Body of pancreas (tissue), 4 donors: ENCODE measurements around the gene BEND3. TPM values are rescaled to one million over a fixed set of nuclear protein-coding genes. Genes with fewer than 3 reads are reported as not detected.

Source experiments
- ATAC-seq: fragments of 150-250 bp; one replicate; pipeline ENCODE4 v1.9.1; 2016
- DNase-seq, 4 donors: peaks; one replicate each; pipeline ENCODE4 v3.0.0-alpha.2; 2019
- H3K27ac ChIP-seq, 4 donors: fragments of 200-600 bp; sonication (generic); 1 replicate in 3 of 4; 2 replicates in 1 of 4; pipeline versions ENCODE4 v1.5.1 to v1.6.1; 2016 to 2019; ENCODE audit warnings: mild to moderate bottlenecking in 1 of 4, mixed read lengths in 1 of 4, moderate library complexity in 1 of 4
- H3K27me3 ChIP-seq, 2 donors: fragments of 200-600 bp; sonication (generic); one replicate each; pipeline ENCODE4 v1.6.0; 2016; ENCODE audit warnings: mild to moderate bottlenecking in 1 of 2
- H3K36me3 ChIP-seq, 2 donors: fragments of 200-600 bp; sonication (generic); replicated peaks in 1 of 2; 2 replicates each; pipeline ENCODE4 v1.5.1; 2016; ENCODE audit warnings: low read depth in 2 of 2; ENCODE audit not compliant: insufficient read depth in 1 of 2
- H3K4me1 ChIP-seq: fragments of 200-600 bp; sonication (generic); one replicate; pipeline ENCODE4 v1.6.0; 2016
- H3K4me3 ChIP-seq, 2 donors: fragments of 200-600 bp; sonication (generic); 1 replicate in 1 of 2; 2 replicates in 1 of 2; pipeline ENCODE4 v1.5.1; 2016 to 2019
- H3K9me3 ChIP-seq, 3 donors: fragments of 200-600 bp; sonication (generic); 1 replicate in 2 of 3; 2 replicates in 1 of 3; pipeline ENCODE4 v1.5.1; 2016
- POLR2A ChIP-seq, 3 donors: fragments of 450-650 bp; IDR thresholded peaks; one replicate each; pipeline ENCODE4 v1.6.1; 2016; ENCODE audit warnings: antibody characterized with exemption in 3 of 3, mild to moderate bottlenecking in 2 of 3
- WGBS, 2 donors: methylation state at CpG; one replicate each; pipeline ENCODE4 v1.1.5; 2017; 5-methylcytosine and 5-hydroxymethylcytosine counted together
- intact Hi-C: fragments of 100-400 bp; cut with DNase I; formaldehyde crosslinking; loops from one replicate; pipeline ENCODE4 v1.15.1; 2023
- total RNA-seq, 2 donors: library from RNA; depleted of rRNA; stranded (reverse); fragments of >200 nt; gene quantifications; one replicate each; pipeline ENCODE4 v1.1.0, GENCODE V29; 2016
- TF ChIP-seq, protein P1 (sequence below), 7 experiments: fragments of 450-650 bp in 4 of 7; fragments of 200-600 bp in 3 of 7; sonication (generic) in 3 of 7; IDR thresholded peaks; one replicate each; pipeline ENCODE4 v1.5.1; 2016 to 2019; ENCODE audit warnings: antibody characterized with exemption in 7 of 7

BEND3 gene
- total RNA-seq, 2 donors from 2014 or later: 2.1 to 4.0 TPM

DNA sequence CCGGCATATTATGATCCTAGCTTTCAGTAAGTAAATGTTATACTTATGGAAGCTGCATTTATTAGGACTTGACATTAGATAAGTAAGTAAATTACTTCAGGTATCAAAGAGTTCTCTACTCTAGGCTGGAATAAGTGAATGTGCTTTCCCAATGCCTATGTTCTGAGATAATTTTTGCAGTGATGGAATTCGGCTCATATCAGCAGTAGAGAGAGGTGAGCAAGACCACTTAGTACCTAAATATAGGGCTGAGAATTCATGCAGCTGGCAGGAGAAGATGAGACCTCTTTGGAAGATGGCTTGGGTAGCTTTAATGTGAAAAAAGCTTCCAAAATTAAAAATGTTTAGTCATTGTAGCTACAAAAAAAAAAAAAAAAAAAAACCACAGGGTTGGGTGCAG, 13.3 kb upstream of the BEND3 start:
- no peak for ATAC-seq
- WGBS, 2 donors: 82 to 85% methylated on average over 2 of the region's 2 CpGs
- no peak overlapping the region for H3K4me3 ChIP-seq
- H3K4me1 ChIP-seq: no peaks in the 10 kb centered on the region
- no peak for TF ChIP-seq POLR2A (IDR thresholded peaks at IDR 0.05)
- TF ChIP-seq, protein P1, sequence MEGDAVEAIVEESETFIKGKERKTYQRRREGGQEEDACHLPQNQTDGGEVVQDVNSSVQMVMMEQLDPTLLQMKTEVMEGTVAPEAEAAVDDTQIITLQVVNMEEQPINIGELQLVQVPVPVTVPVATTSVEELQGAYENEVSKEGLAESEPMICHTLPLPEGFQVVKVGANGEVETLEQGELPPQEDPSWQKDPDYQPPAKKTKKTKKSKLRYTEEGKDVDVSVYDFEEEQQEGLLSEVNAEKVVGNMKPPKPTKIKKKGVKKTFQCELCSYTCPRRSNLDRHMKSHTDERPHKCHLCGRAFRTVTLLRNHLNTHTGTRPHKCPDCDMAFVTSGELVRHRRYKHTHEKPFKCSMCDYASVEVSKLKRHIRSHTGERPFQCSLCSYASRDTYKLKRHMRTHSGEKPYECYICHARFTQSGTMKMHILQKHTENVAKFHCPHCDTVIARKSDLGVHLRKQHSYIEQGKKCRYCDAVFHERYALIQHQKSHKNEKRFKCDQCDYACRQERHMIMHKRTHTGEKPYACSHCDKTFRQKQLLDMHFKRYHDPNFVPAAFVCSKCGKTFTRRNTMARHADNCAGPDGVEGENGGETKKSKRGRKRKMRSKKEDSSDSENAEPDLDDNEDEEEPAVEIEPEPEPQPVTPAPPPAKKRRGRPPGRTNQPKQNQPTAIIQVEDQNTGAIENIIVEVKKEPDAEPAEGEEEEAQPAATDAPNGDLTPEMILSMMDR (IDR thresholded peaks at IDR 0.05): no peak
- H3K36me3 ChIP-seq: no peaks in the 10 kb centered on the region
- H3K27ac ChIP-seq: no peak overlapping the region
- H3K9me3 ChIP-seq: no peaks in the 10 kb centered on the region
- no peak for DNase-seq
- no peaks in the 10 kb centered on the region for H3K27me3 ChIP-seq
- intact Hi-C loops: no loop called here

DNA sequence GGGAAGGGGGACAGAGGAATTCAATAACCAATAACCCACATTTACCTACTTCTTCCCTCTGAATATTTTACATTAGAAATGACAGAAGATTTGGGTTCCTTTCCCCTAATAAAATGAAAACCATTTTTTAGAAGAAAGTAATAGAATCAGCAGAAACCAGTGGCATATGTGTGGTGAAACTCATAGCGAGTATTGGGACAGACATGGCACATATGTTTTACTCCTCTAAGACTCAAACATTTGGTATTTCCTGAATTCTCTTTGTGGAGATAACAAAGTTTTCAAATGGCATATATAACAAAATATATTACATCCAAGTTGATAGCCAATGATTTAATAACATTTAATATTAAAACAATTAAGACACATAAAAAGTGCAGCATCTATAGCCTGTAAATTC, 12.9 kb upstream of the BEND3 start:
- H3K9me3 ChIP-seq: no peaks in the 10 kb centered on the region
- no peaks in the 10 kb centered on the region for H3K36me3 ChIP-seq
- no peaks in the 10 kb centered on the region for H3K27me3 ChIP-seq
- H3K27ac ChIP-seq: no peak overlapping the region
- no peak overlapping the region for H3K4me3 ChIP-seq
- DNase-seq: no peak
- no peak for ATAC-seq
- 87 to 97% methylated on average over 1 of the region's 1 CpG for WGBS, 2 donors
- no peaks in the 10 kb centered on the region for H3K4me1 ChIP-seq
- no peak for TF ChIP-seq POLR2A (IDR thresholded peaks at IDR 0.05)
- TF ChIP-seq, protein P1 (IDR thresholded peaks at IDR 0.05): no peak
- intact Hi-C loops: no loop called here

GRCh38 chr6:107125771-107126170, 10.5 kb upstream of the BEND3 start:
- 82 to 90% methylated on average over 4 to 5 of the region's 5 CpGs for WGBS, 2 donors
- ATAC-seq: no peak
- Histone ChIP-seq H3K27me3 (no peaks in the 10 kb centered on the region), H3K27ac (no peak overlapping the region), H3K4me1 (no peaks in the 10 kb centered on the region), H3K36me3 (no peaks in the 10 kb centered on the region), H3K9me3 (no peaks in the 10 kb centered on the region), H3K4me3 (no peak overlapping the region)
- no peak for DNase-seq
- intact Hi-C loops: no loop called here
- TF ChIP-seq, protein P1 (IDR thresholded peaks at IDR 0.05): no peak
- TF ChIP-seq POLR2A (IDR thresholded peaks at IDR 0.05): no peak

DNA sequence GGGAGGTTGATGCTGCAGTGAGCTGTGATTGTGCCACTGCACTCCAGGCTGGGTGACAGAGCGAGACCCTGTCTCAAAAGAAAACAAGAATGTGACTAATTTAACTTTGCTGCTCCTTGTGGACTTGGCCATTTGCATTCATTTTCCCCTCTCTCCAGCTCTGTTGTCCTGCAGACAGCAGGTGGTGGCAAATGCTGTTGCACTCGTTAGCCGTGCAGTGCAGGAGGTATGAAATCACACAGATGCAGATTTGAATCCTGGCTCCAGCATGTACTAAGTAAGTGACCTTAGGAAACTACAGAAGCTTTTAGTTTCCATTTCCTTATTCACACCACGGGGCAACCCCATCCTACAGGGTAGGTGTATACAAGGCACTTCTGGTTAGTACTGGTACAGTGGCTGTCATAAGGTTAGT, 9.6 kb upstream of the BEND3 start:
- Histone ChIP-seq H3K27me3 (no peaks in the 10 kb centered on the region), H3K4me1 (no peaks in the 10 kb centered on the region), H3K9me3 (no peaks in the 10 kb centered on the region), H3K4me3 (no peak overlapping the region), H3K27ac (no peak overlapping the region), H3K36me3 (no peaks in the 10 kb centered on the region)
- intact Hi-C loops: no loop called here
- WGBS, 2 donors: 59 to 67% methylated on average over 4 of the region's 4 CpGs
- DNase-seq: no peak
- TF ChIP-seq, protein P1 (IDR thresholded peaks at IDR 0.05): no peak
- no peak for TF ChIP-seq POLR2A (IDR thresholded peaks at IDR 0.05)
- no peak for ATAC-seq

DNA sequence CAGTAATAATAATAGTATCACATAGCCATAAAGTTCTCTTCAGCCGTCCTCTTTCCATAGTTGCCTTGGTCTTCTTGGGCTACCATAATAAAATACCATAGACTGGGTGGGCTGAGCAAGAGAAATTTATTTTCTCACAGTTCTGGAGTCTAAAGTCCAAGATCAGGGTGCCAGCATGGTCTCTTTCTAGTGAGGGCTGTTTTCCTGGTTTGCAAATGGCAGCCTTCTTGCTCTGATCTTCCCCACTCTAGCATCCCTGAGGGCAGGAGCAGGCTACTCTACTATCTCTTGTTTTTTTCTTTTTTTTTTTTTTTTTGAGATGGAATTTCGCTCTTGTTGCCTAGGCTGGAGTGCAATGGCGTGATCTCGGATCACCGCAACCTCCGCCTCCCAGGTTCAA, 8.2 kb upstream of the BEND3 start:
- intact Hi-C loops: no loop called here
- no peak overlapping the region for H3K4me3 ChIP-seq

More for the DNA sequence above, 8.2 kb upstream of the BEND3 start:
- ATAC-seq (no peak), DNase-seq (no peak)
- WGBS, 2 donors: 96 to 100% methylated on average over 5 to 6 of the region's 6 CpGs
- Histone ChIP-seq H3K4me1 (no peaks in the 10 kb centered on the region), H3K27me3 (no peaks in the 10 kb centered on the region), H3K27ac (no peak overlapping the region), H3K36me3 (no peaks in the 10 kb centered on the region), H3K9me3 (no peaks in the 10 kb centered on the region)
- TF ChIP-seq, protein P1 (IDR thresholded peaks at IDR 0.05): no peak
